ENCODE results near the gene ZMAT5.

ZMAT5 gene

DNA sequence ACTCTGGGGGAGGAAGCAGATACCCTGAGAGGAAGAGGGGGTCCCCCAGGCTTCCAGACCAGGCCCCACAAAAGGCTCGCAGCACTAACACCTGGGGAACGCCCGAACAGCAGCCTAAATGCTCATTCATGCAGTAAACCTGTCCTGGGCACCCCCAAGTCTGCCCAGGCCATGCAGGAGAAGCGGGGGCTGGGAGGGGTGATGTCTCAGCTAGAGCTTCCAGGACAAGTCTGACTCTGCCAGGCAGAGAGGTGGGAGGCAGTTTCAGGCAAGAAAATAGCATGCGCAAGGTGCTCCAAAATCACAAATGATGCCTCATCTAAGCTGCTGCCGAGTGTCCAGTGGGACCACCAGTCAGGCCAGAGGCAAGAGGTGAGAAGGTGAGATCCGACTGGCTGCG lies 32.4 kb downstream of the ZMAT5 start:
- Histone ChIP-seq H3K4me2 (peak overlapping the region; percentile 80), H3K4me3 (no peak overlapping the region), H3K27me3 (peaks cover 20% of the 10 kb centered on the region; the same call in 1 of the 2 replicates), H4K20me1 (peaks cover 17% of the 10 kb centered on the region), H3K9me3 (no peaks in the 10 kb centered on the region), H3K27ac (peak overlapping the region; percentile 59), H3K4me1 (peaks cover 60% of the 10 kb centered on the region), H3K9ac (peak overlapping the region; percentile 6; the same call in 1 of the 2 replicates), H3K36me3 (peaks cover 18% of the 10 kb centered on the region)
- no peak for TF ChIP-seq Cebpa-rat (IDR thresholded peaks at IDR 0.05)

DNA sequence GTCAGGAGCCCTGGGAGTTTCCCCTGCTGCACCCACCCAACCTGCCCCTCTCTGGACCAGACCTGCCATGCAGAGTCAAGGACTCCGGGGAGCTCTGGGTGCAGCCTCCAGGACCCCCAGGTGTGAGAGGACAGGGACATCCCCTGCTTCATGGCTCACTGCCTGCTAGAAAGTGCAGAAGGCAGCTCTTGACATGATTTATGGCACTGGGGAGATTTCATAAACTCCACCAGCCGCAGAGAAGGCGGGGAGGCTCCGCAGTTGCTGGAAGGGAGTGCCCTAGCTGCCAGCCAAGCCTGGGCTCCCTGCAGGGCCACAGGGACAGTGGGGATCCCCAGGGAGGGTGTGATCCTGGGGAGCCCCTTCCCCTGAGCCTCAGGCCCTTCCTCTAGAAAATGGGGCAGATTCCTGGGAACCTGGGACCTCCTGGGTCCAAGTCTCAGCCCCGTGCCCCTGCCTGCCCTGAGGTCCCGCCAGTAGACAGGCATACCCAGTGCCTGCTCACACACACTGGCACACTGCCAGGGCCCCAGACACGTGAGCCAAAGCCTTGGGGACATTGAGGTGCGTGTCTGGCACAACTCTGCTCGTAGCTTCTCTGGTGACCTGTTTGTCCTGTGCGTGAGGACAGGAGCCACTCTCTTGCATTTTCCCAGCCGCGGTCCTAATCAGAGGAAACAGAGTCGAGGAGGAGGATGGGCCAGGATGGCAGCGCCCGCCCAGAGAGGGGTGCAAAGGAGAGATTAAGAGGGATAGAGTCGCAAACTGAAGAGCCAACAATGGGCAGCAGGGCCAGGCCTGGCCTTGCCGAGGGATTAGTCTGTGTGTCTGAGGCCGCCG lies 33.2 kb downstream of the ZMAT5 start:
- H3K27ac ChIP-seq = peak overlapping the region; percentile 59

DNA sequence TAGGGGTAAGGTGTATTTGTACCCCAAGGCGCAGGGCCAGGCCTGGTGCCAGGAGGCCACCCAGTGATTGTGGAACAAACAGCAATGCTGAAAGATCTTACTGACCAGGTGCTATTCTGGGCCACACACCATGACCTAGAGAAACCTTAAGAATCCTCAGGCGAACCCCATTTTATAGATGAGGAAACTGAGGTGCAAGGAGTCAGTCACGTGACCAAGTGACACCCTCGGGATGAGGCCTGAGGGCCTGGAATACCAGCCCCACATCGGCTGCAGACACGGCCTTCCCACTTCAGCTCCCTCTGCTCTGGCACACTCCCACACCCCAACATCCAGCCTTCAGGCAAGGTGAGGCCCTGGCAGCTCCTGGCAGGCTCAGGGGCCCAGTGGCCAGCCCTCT lies 33.9 kb downstream of the ZMAT5 start:
- H3K9ac ChIP-seq = no peak overlapping the region; the same call in 1 of the 2 replicates
- peak overlapping the region; percentile 59; the same call in 1 of the 2 replicates for H3K27ac ChIP-seq
- H3K4me2 ChIP-seq = peak overlapping the region; percentile 80

More for the DNA sequence above, 33.2 kb downstream of the ZMAT5 start:
- Histone ChIP-seq H3K27me3 (peaks cover 20% of the 10 kb centered on the region; the same call in 1 of the 2 replicates), H3K36me3 (peaks cover 12% of the 10 kb centered on the region; the same call in 1 of the 2 replicates), H3K4me1 (peaks cover 52% of the 10 kb centered on the region), H3K9me3 (no peaks in the 10 kb centered on the region), H3K9ac (peak overlapping the region; percentile 6; the same call in 1 of the 2 replicates), H3K4me3 (no peak overlapping the region), H3K4me2 (peak overlapping the region; percentile 80), H4K20me1 (peaks cover 17% of the 10 kb centered on the region)
- TF ChIP-seq Cebpa-rat (IDR thresholded peaks at IDR 0.05) = no peak

DNA sequence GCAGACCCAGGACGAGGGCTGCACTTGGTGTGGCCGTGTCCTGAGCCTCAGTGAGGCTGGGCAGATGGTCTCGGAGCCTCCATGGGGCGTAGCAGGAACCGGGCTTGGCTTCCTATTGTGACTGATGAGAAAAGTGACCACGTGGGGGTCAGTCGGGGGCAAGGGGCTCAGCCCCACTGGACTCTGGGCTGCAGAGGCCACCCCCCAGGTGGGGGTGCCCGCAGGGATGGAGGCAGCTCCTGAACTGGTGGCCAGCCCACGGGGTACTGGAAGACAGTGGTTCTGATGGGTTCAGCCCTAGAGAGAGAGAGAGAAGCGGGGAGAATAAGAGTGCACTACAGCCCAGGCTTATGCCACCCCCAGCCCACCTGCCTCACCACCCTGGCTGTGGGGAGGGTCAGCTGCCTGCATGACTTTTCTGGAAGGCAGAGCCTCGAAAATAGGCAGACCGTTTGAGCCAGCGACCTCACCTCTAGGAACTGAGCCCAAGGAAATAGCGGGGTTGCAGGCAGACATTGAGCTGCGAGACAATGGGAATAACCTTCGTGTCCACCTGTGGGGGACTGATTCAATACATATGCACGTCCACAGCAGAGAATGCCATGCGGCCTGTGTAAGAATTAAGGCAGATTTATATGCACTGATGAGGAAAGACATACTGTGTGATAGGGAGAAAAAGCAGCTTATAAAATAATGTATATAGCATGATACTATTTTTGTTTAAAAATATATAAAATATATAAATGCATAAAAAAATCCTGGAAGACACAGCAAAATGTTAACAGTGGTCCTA lies 35.6 kb downstream of the ZMAT5 start:
- peaks cover 12% of the 10 kb centered on the region; the same call in 1 of the 2 replicates for H3K36me3 ChIP-seq
- H3K4me3 ChIP-seq = no peak overlapping the region
- H3K4me2 ChIP-seq = no peak overlapping the region
- peaks cover 42% of the 10 kb centered on the region for H3K4me1 ChIP-seq
- no peak for TF ChIP-seq Cebpa-rat (IDR thresholded peaks at IDR 0.05)
- H3K9ac ChIP-seq = no peak overlapping the region
- H3K9me3 ChIP-seq = no peaks in the 10 kb centered on the region
- H4K20me1 ChIP-seq = peaks cover 23% of the 10 kb centered on the region
- no peak overlapping the region for H3K27ac ChIP-seq
- H3K27me3 ChIP-seq = peaks cover 20% of the 10 kb centered on the region; the same call in 1 of the 2 replicates

More for the DNA sequence above, 33.9 kb downstream of the ZMAT5 start:
- Histone ChIP-seq H3K9me3 (no peaks in the 10 kb centered on the region), H3K4me3 (no peak overlapping the region), H4K20me1 (peaks cover 17% of the 10 kb centered on the region), H3K36me3 (peaks cover 12% of the 10 kb centered on the region; the same call in 1 of the 2 replicates), H3K4me1 (peaks cover 45% of the 10 kb centered on the region), H3K27me3 (peaks cover 20% of the 10 kb centered on the region; the same call in 1 of the 2 replicates)
- TF ChIP-seq Cebpa-rat (IDR thresholded peaks at IDR 0.05) = no peak

DNA sequence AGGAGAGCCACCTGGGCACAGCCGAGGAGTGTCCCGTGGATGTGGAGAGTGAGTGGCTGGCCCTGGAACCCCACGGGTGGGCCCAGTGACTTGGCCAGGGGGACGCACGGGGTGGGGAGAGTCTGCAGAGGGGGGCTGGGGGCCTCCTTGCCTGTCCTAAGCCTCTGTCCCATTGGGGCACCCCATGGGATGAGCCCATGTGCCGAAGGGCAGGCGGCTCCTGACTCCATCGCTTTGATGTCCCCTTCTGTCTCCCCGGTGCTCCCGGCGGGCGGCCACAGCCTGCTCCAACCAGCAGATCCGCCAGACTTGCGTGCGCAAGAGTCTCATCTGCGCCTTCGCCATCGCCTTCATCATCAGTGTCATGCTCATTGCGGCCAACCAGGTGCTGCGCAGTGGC lies 37.6 kb downstream of the ZMAT5 start:
- H3K4me2 ChIP-seq = no peak overlapping the region
- H3K4me1 ChIP-seq = peaks cover 27% of the 10 kb centered on the region
- TF ChIP-seq Cebpa-rat (IDR thresholded peaks at IDR 0.05) = no peak
- H3K4me3 ChIP-seq = no peak overlapping the region
- peaks cover 25% of the 10 kb centered on the region for H4K20me1 ChIP-seq
- H3K9ac ChIP-seq = no peak overlapping the region
- H3K36me3 ChIP-seq = peaks cover 12% of the 10 kb centered on the region; the same call in 1 of the 2 replicates
- H3K27me3 ChIP-seq = peaks cover 18% of the 10 kb centered on the region
- H3K9me3 ChIP-seq = no peaks in the 10 kb centered on the region
- H3K27ac ChIP-seq = no peak overlapping the region

DNA sequence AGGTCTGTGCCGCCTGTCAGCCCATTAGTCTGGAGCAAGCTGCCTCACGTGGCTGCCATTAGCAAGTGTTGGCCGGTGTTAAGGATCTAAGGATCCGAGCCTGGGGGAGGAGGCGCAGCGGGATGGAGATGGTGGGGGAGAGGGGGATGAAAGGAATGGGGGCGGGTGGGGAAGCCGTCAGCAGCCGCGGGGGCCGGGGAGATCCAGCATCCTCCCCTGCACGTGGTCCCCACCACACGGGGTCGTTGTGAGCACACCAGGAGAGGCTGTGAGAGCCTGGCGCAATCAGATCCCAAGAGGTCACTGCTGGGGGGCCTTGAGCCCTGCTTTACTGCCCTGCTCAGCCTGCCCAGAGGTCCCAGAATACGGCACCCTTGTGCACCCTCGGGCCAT lies 39.7 kb downstream of the ZMAT5 start:
- H3K4me2 ChIP-seq = peak overlapping the region; percentile 32; the same call in 1 of the 2 replicates
- H3K4me3 ChIP-seq = no peak overlapping the region

DNA sequence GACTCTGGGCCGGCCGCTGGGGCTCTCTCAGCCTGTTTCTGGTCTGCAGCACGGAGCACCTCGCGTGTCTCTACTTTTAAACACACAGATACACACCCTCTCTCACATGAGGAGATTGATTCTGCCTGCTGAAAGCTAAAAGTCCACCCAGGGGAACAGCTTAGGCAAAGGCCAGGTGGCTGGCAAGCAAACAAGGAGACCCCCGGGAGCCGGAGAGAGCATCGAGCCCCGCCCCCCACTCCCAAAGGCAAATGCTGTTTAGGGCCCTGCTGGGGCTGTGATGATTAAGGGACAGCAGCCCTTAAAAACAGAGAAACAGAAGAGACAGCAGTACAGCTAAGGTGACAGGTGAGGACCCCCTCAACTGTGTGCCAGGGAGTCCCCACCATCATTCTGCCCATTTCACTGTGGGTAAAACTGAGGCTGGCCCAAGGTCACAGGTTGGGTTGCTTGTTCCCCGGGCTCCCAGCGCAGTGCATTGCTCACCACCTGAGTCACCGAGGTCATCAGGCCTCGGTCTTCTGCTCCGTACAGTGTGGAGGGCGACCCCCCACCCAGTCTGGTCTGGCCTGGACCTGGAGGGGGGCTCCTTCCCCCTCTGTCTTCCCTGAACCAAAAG lies 40.2 kb downstream of the ZMAT5 start:
- Histone ChIP-seq H3K36me3 (peaks cover 12% of the 10 kb centered on the region; the same call in 1 of the 2 replicates), H3K27ac (no peak overlapping the region), H3K9me3 (no peaks in the 10 kb centered on the region), H3K4me2 (peak overlapping the region; percentile 32), H3K4me1 (peaks cover 11% of the 10 kb centered on the region; the same call in 1 of the 2 replicates), H4K20me1 (peaks cover 29% of the 10 kb centered on the region; the same call in 1 of the 2 replicates), H3K4me3 (no peak overlapping the region), H3K9ac (no peak overlapping the region), H3K27me3 (peaks cover 36% of the 10 kb centered on the region)
- no peak for TF ChIP-seq Cebpa-rat (IDR thresholded peaks at IDR 0.05)

More for the DNA sequence above, 39.7 kb downstream of the ZMAT5 start:
- TF ChIP-seq Cebpa-rat (IDR thresholded peaks at IDR 0.05) = no peak
- Histone ChIP-seq H3K9me3 (no peaks in the 10 kb centered on the region), H3K27ac (no peak overlapping the region), H3K9ac (no peak overlapping the region), H3K27me3 (peaks cover 31% of the 10 kb centered on the region), H3K4me1 (peaks cover 11% of the 10 kb centered on the region; the same call in 1 of the 2 replicates), H3K36me3 (peaks cover 12% of the 10 kb centered on the region; the same call in 1 of the 2 replicates), H4K20me1 (peaks cover 24% of the 10 kb centered on the region; the same call in 1 of the 2 replicates)

DNA sequence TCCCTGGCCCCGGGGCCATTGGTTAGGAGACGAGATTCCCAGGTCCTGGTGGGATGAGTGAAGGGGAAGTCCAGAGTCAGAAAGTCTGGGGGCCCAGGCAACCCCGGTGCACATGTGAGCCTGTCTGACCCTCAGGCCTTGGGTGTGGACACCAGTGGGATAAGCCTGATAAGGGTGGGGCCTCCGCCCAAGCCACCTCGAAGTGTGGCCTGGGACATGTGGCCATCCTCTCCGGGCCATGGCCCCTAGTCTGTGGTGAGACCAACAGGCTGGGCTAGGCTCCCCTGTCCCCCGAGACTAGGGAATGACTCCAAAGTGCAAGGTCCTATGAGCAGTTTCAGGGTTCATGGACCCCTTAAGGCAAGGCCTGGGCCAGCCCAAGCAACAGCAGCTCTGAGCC lies 40.7 kb downstream of the ZMAT5 start:
- H3K9me3 ChIP-seq = no peaks in the 10 kb centered on the region
- peak overlapping the region; percentile 32 for H3K4me2 ChIP-seq
- H3K36me3 ChIP-seq = peaks cover 9% of the 10 kb centered on the region; the same call in 1 of the 2 replicates
- H3K27me3 ChIP-seq = peaks cover 42% of the 10 kb centered on the region
- peaks cover 34% of the 10 kb centered on the region; the same call in 1 of the 2 replicates for H4K20me1 ChIP-seq
- peaks cover 11% of the 10 kb centered on the region; the same call in 1 of the 2 replicates for H3K4me1 ChIP-seq
- no peak for TF ChIP-seq Cebpa-rat (IDR thresholded peaks at IDR 0.05)
- no peak overlapping the region for H3K9ac ChIP-seq
- H3K4me3 ChIP-seq = no peak overlapping the region
- no peak overlapping the region for H3K27ac ChIP-seq

DNA sequence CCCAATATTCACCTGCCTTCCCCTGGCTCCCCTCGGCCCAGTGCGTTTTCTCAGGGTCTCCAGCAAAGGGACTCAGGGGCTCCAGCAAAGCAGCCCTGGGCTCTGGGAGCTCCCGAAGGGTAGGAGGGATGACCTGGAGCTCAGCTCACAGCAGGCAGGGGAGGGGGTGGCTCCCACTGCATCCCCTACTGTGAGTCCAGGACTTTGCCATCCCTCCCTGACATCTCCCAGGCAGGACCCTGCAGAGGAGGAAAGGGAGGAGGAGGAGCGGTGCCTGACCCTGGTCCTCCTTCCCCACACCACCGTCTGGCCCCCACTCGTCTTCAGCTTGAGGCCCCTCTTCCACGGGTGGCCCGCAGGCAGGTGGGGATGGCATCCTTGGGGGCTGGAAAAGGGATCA lies 42.0 kb downstream of the ZMAT5 start:
- Histone ChIP-seq H3K4me3 (no peak overlapping the region), H3K27me3 (peaks cover 54% of the 10 kb centered on the region), H3K36me3 (no peaks in the 10 kb centered on the region), H3K4me1 (peaks cover 15% of the 10 kb centered on the region; the same call in 1 of the 2 replicates), H3K27ac (no peak overlapping the region), H3K9ac (no peak overlapping the region), H3K4me2 (no peak overlapping the region), H4K20me1 (peaks cover 44% of the 10 kb centered on the region; the same call in 1 of the 2 replicates), H3K9me3 (no peaks in the 10 kb centered on the region)
- no peak for TF ChIP-seq Cebpa-rat (IDR thresholded peaks at IDR 0.05)

All from BLaER1 (cell line).